HS-5 (cell line): ENCODE results near the gene METTL2B.
A peak's percentile ranks its signal among the peaks of the same experiment; 100 is the strongest.
"Not testable (repeated sequence)": the region's sequence is repeated elsewhere in the genome, so short reads cannot be mapped to it uniquely, and the experiment has no call there.

Experiments
- DNase-seq: peaks from one replicate; pipeline ENCODE4 v3.0.0-alpha.2; 2012; ENCODE audit warnings: low read depth

METTL2B gene

GRCh38 chr7:128454808-128455542, 21.6 kb upstream of the METTL2B start:
- no peak for DNase-seq

GRCh38 chr7:128455543-128456254, 20.8 kb upstream of the METTL2B start, which contains the start of gene HILPDA:
TSS of gene HILPDA (plus strand) at chr7:128455878. CDS start at chr7:128457269, 1,391 bp downstream.
- DNase-seq = peak; percentile 75

DNA sequence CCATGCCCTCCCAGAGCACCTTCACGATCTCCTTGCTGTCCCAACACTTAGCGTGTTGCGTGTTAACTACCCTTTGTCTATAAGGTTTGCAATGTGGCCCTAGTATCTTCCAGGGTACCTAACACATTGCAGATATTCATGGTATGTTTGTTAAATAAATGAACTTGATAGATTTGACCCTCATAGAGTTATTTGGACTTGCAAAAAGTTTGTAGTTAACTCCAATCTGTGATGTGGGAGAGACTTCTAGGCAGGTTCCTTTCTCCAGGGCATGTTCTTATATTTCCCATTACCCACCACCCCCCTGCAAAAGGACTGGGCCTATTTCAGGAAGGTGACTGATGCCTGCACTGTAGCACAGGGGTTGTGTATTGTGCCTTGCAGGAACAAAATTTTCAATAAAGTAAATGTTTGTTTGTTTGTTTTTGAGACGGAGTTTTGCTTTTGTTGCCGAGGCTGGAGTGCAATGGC, 20.3 kb upstream of the METTL2B start:
- no peak for DNase-seq

GRCh38 chr7:128457385-128457784, 19.2 kb upstream of the METTL2B start:
- not testable (repeated sequence) for DNase-seq

GRCh38 chr7:128458956-128459355, 17.6 kb upstream of the METTL2B start:
- no peak for DNase-seq

DNA sequence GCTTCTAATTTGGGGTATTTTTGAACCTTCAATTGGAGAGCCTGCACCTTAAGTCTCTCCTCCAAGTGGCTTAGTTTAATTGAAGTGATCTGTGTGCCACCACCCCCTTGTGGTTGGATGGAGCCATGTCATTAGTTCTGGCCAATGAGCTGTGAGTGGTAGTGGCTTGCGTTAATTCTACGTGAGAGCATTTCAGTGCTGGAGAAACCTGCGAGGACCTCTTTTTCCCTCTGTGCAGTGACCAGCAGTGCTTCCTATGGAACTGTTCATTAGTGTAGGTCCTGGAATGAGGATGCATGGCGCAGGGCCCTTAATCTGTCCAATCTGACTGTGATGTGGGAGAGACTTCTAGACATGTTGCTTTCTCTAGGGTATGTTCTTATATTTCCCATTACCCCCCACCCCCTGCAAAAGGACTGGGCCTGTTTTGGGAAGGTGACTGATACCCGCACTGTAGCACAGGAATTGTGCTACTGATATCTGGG, 17.1 kb upstream of the METTL2B start:
- no peak for DNase-seq

DNA sequence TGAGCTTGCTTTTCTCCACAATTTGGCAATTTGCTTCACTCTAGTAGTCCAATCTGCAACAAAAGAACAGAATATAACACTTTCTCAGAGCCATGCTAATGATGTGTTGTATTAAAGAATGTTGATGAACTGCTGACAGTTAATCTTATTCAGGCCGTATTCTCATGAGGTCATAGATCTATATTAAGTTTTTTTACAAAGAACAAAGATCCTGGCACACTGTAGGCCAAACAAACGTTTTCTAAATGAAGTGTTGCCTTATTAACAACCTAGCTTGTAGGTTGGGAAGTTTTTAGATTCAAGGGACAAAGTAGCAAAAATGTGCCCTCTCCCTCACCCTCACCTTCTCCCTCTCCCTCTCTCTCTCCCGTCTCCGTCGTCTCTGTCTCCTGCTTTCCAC, 14.1 kb upstream of the METTL2B start:
- no peak for DNase-seq

DNA sequence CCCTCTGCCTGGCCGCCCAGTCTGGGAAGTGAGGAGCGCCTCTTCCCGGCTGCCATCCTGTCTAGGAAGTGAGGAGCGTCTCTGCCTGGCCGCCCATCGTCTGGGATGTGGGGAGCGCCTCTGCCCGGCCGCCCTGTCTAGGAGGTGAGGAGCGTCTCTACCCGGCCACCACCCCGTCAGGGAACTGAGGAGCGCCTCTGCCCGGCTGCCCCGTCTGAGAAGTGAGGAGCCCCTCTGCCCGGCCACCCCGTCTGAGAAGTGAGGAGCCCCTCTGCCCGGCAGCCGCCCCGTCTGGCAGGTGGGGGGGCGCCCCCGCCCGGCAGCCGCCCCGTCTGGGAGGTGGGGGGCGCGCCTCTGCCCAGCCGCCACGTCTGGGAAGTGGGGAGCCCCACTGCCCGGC, 13.2 kb upstream of the METTL2B start:
- DNase-seq = not testable (repeated sequence)

DNA sequence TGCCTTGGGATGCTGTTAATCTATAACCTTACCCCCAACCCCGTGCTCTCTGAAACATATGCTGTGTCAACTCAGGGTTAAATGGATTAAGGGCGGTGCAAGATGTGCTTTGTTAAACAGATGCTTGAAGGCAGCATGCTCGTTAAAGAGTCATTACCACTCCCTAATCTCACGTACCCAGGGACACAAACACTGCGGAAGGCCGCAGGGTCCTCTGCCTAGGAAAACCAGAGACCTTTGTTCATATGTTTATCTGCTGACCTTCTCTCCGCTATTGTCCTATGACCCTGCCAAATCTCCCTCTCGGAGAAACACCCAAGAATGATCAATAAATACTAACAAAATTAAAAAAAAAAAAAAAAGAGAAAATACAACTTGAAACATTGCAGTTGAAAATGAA, 12.6 kb upstream of the METTL2B start:
- not testable (repeated sequence) for DNase-seq

GRCh38 chr7:128466871-128467270, 9.7 kb upstream of the METTL2B start:
- DNase-seq = not testable (repeated sequence)

- DNase-seq = not testable (repeated sequence)
Observed at GRCh38 chr7:128477336-128477690, 765 bp downstream of the METTL2B start.

DNA sequence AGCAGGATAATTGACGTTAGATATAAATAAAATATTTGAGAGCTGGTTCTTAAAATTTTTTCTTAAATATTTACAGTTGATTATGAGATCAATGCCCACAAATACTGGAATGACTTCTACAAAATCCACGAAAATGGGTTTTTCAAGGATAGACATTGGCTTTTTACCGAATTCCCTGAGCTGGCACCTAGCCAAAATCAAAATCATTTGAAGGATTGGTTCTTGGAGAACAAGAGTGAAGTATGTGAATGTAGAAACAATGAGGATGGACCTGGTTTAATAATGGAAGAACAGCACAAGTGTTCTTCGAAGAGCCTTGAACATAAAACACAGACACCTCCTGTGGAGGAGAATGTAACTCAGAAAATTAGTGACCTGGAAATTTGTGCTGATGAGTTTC, 2.5 kb downstream of the METTL2B start:
- not testable (repeated sequence) for DNase-seq

- not testable (repeated sequence) for DNase-seq
Observed at GRCh38 chr7:128488134-128488533, 11.6 kb downstream of the METTL2B start.

GRCh38 chr7:128497405-128497804, 20.9 kb downstream of the METTL2B start:
- DNase-seq = no peak

DNA sequence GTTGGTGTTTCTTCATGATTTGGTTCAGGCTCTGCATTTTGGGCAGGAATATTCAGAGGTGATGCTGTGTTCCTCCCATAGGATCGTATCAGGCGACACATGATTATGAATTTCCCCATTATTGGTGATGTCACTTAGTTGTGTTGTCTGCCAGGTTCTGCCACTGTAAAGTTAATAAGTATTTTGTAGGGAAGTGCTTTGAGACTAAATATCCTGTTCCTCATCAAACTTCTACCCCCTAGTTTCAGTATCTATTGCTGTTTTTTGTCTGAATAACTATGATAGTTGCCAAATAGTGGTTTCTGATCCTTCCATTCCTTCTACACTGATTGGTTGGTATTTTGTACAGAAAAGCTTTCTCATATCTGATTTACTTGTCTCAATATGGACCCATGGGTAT, 28.9 kb downstream of the METTL2B start:
- not testable (repeated sequence) for DNase-seq

DNA sequence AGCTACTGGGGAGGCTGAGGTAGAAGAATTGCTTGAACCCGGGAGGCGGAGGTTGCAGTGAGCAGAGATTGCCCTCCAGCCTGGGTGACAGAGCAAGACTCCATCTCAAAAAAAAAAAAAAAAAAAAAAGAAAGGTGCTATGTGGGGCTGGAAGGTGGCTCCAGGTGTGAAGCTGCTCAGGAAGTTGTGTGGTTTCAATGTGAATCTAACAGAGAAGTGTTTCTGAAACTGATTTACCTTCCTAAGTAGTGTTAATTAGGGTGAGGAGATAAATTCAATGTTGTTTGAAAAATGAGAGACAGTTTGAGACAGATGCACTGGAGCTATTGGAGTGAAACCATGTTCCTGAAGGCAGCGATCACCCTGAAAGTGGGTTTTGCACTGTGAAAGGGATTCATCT, 30.3 kb downstream of the METTL2B start:
- not testable (repeated sequence) for DNase-seq

GRCh38 chr7:128507321-128507993, 30.9 kb downstream of the METTL2B start:
- not testable (repeated sequence) for DNase-seq

- not testable (repeated sequence) for DNase-seq
Observed at GRCh38 chr7:128511692-128512091, 35.1 kb downstream of the METTL2B start.

DNA sequence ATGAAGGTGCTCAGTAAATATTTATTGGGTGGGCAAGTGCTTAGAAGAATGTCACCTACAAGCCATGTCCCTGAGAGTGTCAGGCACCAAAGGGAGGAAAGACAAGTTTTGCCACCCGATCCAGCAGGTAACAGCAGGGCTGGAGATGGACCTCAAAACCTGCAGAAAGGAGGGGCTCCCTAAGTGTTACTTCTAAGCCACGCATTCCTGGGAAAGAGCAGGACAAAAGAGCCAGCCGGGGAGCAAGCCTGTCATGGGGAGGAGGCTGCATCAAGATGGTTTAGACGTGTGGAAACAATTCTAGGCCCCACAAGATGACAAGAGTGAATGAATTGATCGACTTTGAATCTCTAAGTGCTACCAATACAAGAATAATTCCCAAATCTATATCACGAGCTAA, 38.7 kb downstream of the METTL2B start:
- DNase-seq = not testable (repeated sequence)

DNA sequence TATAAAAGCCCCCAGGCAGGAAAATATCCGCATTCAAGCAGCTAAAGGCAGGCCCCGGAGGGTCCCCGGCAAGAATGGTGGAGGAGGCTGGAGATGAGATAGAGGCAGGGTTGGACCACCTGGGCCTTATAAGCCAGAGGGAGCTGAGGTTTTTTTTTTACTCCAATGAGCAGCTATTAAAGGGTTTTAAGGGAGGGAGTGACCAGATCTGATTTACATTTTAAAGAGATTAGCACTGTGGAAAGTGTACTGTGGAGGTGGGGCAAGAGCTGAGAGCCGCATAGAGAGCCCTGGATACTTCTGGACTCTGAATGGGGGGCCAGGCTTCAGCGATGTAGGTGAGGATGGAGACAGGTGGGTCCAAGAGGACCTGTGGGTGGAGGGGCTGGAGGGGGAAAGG, 40.5 kb downstream of the METTL2B start:
- DNase-seq = not testable (repeated sequence)

- not testable (repeated sequence) for DNase-seq
Observed at GRCh38 chr7:128523226-128523931, 46.8 kb downstream of the METTL2B start.
